Liver (tissue), 9 donors: ENCODE data around the gene MYO18B. TPM values are rescaled to one million over a fixed set of nuclear protein-coding genes. Genes with fewer than 3 reads are reported as not detected.
A peak's percentile ranks its signal among the peaks of the same experiment; 100 is the strongest.

Experiments used
- DNase-seq: peaks from one replicate; pipeline ENCODE4 v3.0.0-alpha.2; 2017; ENCODE audit warnings: low spot score
- H3K27ac ChIP-seq, 2 donors: one replicate each; pipeline ENCODE4 v1.7.0; 2013; ENCODE audit warnings: inconsistent platforms in 2 of 2, low read length in 2 of 2, control low read depth in 1 of 2, low read depth in 1 of 2, mild to moderate bottlenecking in 1 of 2
- H3K27me3 ChIP-seq, 4 donors: one replicate each; pipeline versions ENCODE4 v1.6.1 to v1.7.0; 2013; ENCODE audit warnings: low read length in 3 of 4, inconsistent platforms in 1 of 4, mild to moderate bottlenecking in 1 of 4, moderate library complexity in 1 of 4; ENCODE audit not compliant: control insufficient read depth in 4 of 4, insufficient read depth in 4 of 4
- H3K36me3 ChIP-seq, 4 donors: one replicate each; pipeline versions ENCODE4 v1.6.1 to v1.7.0; 2013; ENCODE audit warnings: low read length in 3 of 4, mild to moderate bottlenecking in 3 of 4, low read depth in 1 of 4, moderate library complexity in 1 of 4; ENCODE audit not compliant: control insufficient read depth in 4 of 4, insufficient read depth in 3 of 4
- H3K4me1 ChIP-seq, 4 donors: one replicate each; pipeline versions ENCODE4 v1.6.1 to v1.7.0; 2013; ENCODE audit warnings: low read length in 3 of 4, mild to moderate bottlenecking in 3 of 4, moderate library complexity in 1 of 4; ENCODE audit not compliant: control insufficient read depth in 4 of 4, insufficient read depth in 4 of 4
- H3K4me3 ChIP-seq, 3 donors: one replicate each; pipeline versions ENCODE4 v1.6.1 to v1.7.0; 2013; ENCODE audit warnings: low read length in 3 of 3, control low read depth in 1 of 3, low read depth in 1 of 3, mild to moderate bottlenecking in 1 of 3
- H3K9ac ChIP-seq, 2 donors: one replicate each; pipeline ENCODE4 v1.7.0; 2013; ENCODE audit warnings: low read length in 2 of 2, mild to moderate bottlenecking in 2 of 2, moderate library complexity in 2 of 2, control low read depth in 1 of 2, low read depth in 1 of 2
- H3K9me3 ChIP-seq, 4 donors: one replicate each; pipeline versions ENCODE4 v1.6.1 to v1.7.0; 2013; ENCODE audit warnings: low read length in 3 of 4; ENCODE audit not compliant: control insufficient read depth in 4 of 4
- CTCF ChIP-seq: fragments of 150-350 bp; IDR thresholded peaks from 2 replicates; pipeline ENCODE4 v1.5.1; 2017; ENCODE audit warnings: improper control_type of control experiment, low read depth, low read length; ENCODE audit not compliant: missing input control
- FOXA1 ChIP-seq: IDR thresholded peaks from 2 replicates; pipeline ENCODE4 v1.6.1; 2016; ENCODE audit warnings: antibody characterized with exemption
- FOXA2 ChIP-seq: IDR thresholded peaks from 2 replicates; pipeline ENCODE4 v1.6.1; 2016; ENCODE audit warnings: antibody characterized with exemption
- HNF4A ChIP-seq, 2 donors: conservative IDR thresholded peaks; 2 replicates each; pipeline ENCODE4 v1.6.1; 2016; ENCODE audit warnings: antibody characterized with exemption in 2 of 2, mild to moderate bottlenecking in 2 of 2
- HNF4G ChIP-seq: IDR thresholded peaks from 2 replicates; pipeline ENCODE4 v1.6.1; 2016; ENCODE audit warnings: antibody characterized with exemption
- JUND ChIP-seq, 2 donors: IDR thresholded peaks; 2 replicates each; pipeline ENCODE4 v1.6.1; 2016; ENCODE audit warnings: antibody characterized with exemption in 2 of 2
- RAD21 ChIP-seq, 2 donors: IDR thresholded peaks; 2 replicates each; pipeline ENCODE4 v1.6.1; 2016; ENCODE audit warnings: antibody characterized with exemption in 2 of 2, mild to moderate bottlenecking in 2 of 2
- RXRA ChIP-seq, 2 donors: IDR thresholded peaks; 2 replicates each; pipeline ENCODE4 v1.6.1; 2017 to 2018; ENCODE audit warnings: antibody characterized with exemption in 2 of 2, mild to moderate bottlenecking in 1 of 2
- SP1 ChIP-seq: IDR thresholded peaks from 2 replicates; pipeline ENCODE4 v1.6.1; 2018; ENCODE audit warnings: antibody characterized with exemption, mild to moderate bottlenecking
- TAF1 ChIP-seq: conservative IDR thresholded peaks from 2 replicates; pipeline ENCODE4 v1.6.1; 2016; ENCODE audit warnings: antibody characterized with exemption, mild to moderate bottlenecking
- ZBTB33 ChIP-seq: IDR thresholded peaks from 2 replicates; pipeline ENCODE4 v1.6.1; 2016; ENCODE audit warnings: antibody characterized with exemption
- WGBS: extraction: QIAGEN DNeasy Blood & Tissue Kit; methylation state at CpG from one replicate; pipeline ENCODE4 v1.1.7; 2013; 5-methylcytosine and 5-hydroxymethylcytosine counted together
- polyA plus RNA-seq, 2 donors: library from polyadenylated mRNA; stranded (reverse) in 1 of 2; unstranded in 1 of 2; fragments of 200-250 nt in 1 of 2; fragments of >200 nt in 1 of 2; fragmentation: Nextera tagmentation in 1 of 2; extraction: Ambion mirVana in 1 of 2; gene quantifications; one replicate each; pipeline versions ENCODE4 v1.2.1 to v1.2.3, GENCODE V29; 2013 to 2015
- total RNA-seq, 2 donors: library from RNA; depleted of rRNA; stranded (reverse); fragments of >200 nt; gene quantifications; one replicate each; pipeline ENCODE4 v1.2.3, GENCODE V29; 2014
- donor health status: healthy.
- donor health status: healthy.
- donor health status: healthy.
- donor health status: healthy.
- donor health status: healthy.

The MYO18B gene
- total and polyA plus RNA-seq, 4 donors = under 0.01 to 4.2 (median 0.02) TPM; not detected in 1

DNA sequence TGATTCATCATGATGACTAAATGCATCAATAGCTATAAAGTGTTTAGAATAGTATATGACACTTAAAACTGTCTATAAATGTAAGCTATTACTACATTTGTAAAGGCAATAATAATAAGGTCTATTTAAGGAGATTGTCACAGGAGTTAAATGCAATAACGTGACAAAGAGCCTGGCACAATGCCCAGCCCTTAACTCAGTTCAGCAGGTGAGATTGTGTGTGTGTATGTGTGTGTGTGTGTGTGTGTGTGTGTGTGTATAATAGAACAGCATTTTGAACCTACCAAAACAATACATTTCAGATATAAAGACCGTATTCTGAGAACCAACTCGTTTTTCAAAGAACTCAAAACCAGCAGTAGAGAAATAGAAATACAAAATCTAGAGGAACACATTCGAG, 177.5 kb downstream of the MYO18B start:
- WGBS = 46% methylated on average over 4 of the region's 4 CpGs
- TF ChIP-seq TAF1 (no peak), HNF4A (conservative IDR thresholded peaks at IDR 0.05) (no peak), CTCF (no peak)
- H3K4me3 ChIP-seq = no peak overlapping the region
- no peak overlapping the region for H3K9ac ChIP-seq
- no peak overlapping the region for H3K27ac ChIP-seq
- peaks cover 0 to 4% (median 1%) of the 10 kb centered on the region in 4 donors for H3K27me3 ChIP-seq
- no peaks in the 10 kb centered on the region for H3K36me3 ChIP-seq
- H3K9me3 ChIP-seq = no peaks in the 10 kb centered on the region
- H3K4me1 ChIP-seq = no peaks in the 10 kb centered on the region
- no peak for DNase-seq

DNA sequence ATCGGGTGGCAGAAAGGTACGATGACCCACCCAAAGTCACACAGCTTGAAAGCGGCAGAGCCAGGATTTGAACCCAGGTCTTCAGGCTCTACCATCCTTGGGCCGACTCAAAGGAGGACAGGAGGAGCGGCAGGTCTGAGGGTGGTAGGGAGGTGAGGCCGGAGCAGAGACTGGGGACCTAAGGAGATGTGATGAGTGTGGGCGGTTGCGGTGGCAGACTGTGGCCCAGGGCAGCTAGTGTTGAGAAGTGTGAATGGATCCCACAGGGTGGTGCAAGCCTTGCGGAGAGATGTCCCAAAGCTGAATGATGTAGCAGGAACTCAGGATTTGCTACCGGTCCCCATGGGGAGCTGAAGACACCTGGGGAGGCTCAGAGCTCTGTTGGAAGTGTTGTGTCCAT, 180.2 kb downstream of the MYO18B start:
- Histone ChIP-seq H3K36me3 (no peaks in the 10 kb centered on the region), H3K9ac (no peak overlapping the region), H3K4me1 (no peaks in the 10 kb centered on the region), H3K9me3 (no peaks in the 10 kb centered on the region), H3K27me3 (peaks cover 0 to 3% (median 0%) of the 10 kb centered on the region in 4 donors), H3K27ac (no peak overlapping the region), H3K4me3 (no peak overlapping the region)
- TF ChIP-seq CTCF = no peak
- no peak for DNase-seq
- WGBS = 91% methylated on average over 10 of the region's 10 CpGs

DNA sequence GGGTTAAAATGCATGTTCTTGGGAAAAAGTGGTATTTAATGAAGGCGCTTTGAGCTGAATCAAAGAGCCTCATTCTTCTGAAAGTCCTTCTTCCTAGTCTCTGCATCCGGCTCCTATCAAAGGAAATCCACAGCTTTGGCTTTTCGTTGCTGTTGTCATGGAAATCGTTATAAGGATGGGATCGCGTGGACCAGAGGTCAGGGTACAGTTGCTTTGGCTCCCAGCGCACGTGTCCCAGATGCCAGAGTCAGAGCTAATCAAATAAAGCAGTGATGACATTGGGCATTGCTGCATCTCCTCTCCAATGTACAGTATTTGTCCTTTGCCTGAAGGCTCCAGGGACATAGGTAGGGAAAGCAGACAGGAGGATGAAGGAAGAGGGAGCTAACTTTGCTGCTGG, 181.9 kb downstream of the MYO18B start:
- H3K4me3 ChIP-seq = no peak overlapping the region
- no peaks in the 10 kb centered on the region for H3K9me3 ChIP-seq
- no peaks in the 10 kb centered on the region for H3K36me3 ChIP-seq
- 32% methylated on average over 8 of the region's 8 CpGs for WGBS
- H3K9ac ChIP-seq = no peak overlapping the region
- TF ChIP-seq HNF4A (conservative IDR thresholded peaks at IDR 0.05) = peak; percentile 47 to 51
- TF ChIP-seq ZBTB33 = no peak
- no peaks in the 10 kb centered on the region for H3K4me1 ChIP-seq
- H3K27me3 ChIP-seq = peaks cover 0 to 3% (median 0%) of the 10 kb centered on the region in 4 donors
- no peak overlapping the region for H3K27ac ChIP-seq
- no peak for DNase-seq

DNA sequence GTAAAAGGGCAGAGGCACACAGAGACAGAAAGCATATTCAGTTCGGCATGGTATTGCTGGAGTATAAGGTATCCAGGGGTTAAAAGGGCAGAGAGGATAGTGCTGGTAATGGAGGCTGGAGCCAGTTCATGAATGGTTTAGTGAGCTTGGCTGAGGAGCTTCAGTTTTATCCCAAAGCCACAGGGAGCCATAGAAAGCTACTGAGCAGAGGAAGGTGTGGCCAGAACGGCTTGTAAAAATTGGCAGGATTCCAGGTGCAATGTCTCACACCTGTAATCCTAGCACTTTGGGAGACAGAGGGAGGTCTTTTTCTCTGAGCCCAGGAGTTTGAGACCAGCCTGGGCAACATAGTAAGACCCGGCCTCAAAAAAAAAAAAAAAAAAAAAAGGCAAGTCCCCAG, 186.1 kb downstream of the MYO18B start:
- no peaks in the 10 kb centered on the region for H3K36me3 ChIP-seq
- DNase-seq = no peak
- peaks cover 0 to under 1% (median 0%) of the 10 kb centered on the region in 4 donors for H3K9me3 ChIP-seq
- no peak overlapping the region for H3K27ac ChIP-seq
- H3K4me1 ChIP-seq = no peaks in the 10 kb centered on the region
- TF ChIP-seq RAD21 (IDR thresholded peaks at IDR 0.05) (no peak), HNF4G (no peak), TAF1 (no peak), RXRA (IDR thresholded peaks at IDR 0.05) (no peak), JUND (IDR thresholded peaks at IDR 0.05) (no peak), FOXA1 (no peak), SP1 (no peak), FOXA2 (no peak)
- H3K9ac ChIP-seq = no peak overlapping the region
- WGBS = 62% methylated on average over 3 of the region's 3 CpGs
- peaks cover 0 to 2% (median 0%) of the 10 kb centered on the region in 4 donors for H3K27me3 ChIP-seq
- no peak overlapping the region for H3K4me3 ChIP-seq
